Neural cell (in vitro differentiated cells): ENCODE measurements around the gene SLC4A7. TPM values are rescaled to one million over a fixed set of nuclear protein-coding genes. Genes with fewer than 3 reads are reported as not detected.

ENCODE experiments used
- H2AFZ ChIP-seq: fragments of 200-600, 300-800 bp; sonication (generic), shearing (Covaris generic); 2 replicates; pipeline ENCODE4 v1.6.0; 2014; ENCODE audit warnings: low read depth, mild to moderate bottlenecking, antibody characterized with exemption, low read length, moderate library complexity
- H3F3A ChIP-seq: fragments of 200-600 bp; shearing (Covaris generic); 2 replicates; pipeline ENCODE4 v1.6.1; 2016; ENCODE audit warnings: mild to moderate bottlenecking, moderate library complexity, mixed read lengths, antibody characterized with exemption, low read length; ENCODE audit not compliant: insufficient read depth, poor library complexity, severe bottlenecking
- H3K27ac ChIP-seq: fragments of 200-600, 300-800 bp; sonication (generic), shearing (Covaris generic); 2 replicates; pipeline ENCODE4 v1.5.1; 2014; ENCODE audit warnings: mild to moderate bottlenecking, low read length, moderate library complexity
- H3K27me3 ChIP-seq: fragments of 300-800, 200-600 bp; sonication (generic), shearing (Covaris generic); 2 replicates; pipeline ENCODE4 v1.6.0; 2014; ENCODE audit warnings: mild to moderate bottlenecking, low read depth, low read length, moderate library complexity; ENCODE audit not compliant: insufficient read depth
- H3K36me3 ChIP-seq: fragments of 300-800, 200-600 bp; sonication (generic), shearing (Covaris generic); 2 replicates; pipeline ENCODE4 v1.5.1; 2014; ENCODE audit warnings: mild to moderate bottlenecking, antibody characterized with exemption, low read length, moderate library complexity; ENCODE audit not compliant: insufficient read depth
- H3K4me2 ChIP-seq: fragments of 300-800, 200-600 bp; sonication (generic), shearing (Covaris generic); 2 replicates; pipeline ENCODE4 v1.6.0; 2014; ENCODE audit warnings: mild to moderate bottlenecking, low read length
- H3K4me3 ChIP-seq: fragments of 300-800, 200-600 bp; sonication (generic), shearing (Covaris generic); 2 replicates; pipeline ENCODE4 v1.5.1; 2014; ENCODE audit warnings: mild to moderate bottlenecking, low read length, moderate library complexity
- H3K79me2 ChIP-seq: fragments of 200-600 bp; shearing (Covaris generic); replicated peaks from 2 replicates; pipeline ENCODE4 v1.6.0; 2014; ENCODE audit warnings: mild to moderate bottlenecking, low read length, moderate library complexity; ENCODE audit not compliant: insufficient read depth
- H3K9ac ChIP-seq: fragments of 300-800, 200-600 bp; sonication (generic), shearing (Covaris generic); 2 replicates; pipeline ENCODE4 v1.6.1; 2016; ENCODE audit warnings: mild to moderate bottlenecking, low read length, mixed read lengths
- H3K9me2 ChIP-seq: fragments of 200-600 bp; shearing (Covaris generic); 2 replicates; pipeline ENCODE4 v1.6.1; 2016; ENCODE audit warnings: mild to moderate bottlenecking, low read length, mixed read lengths; ENCODE audit not compliant: insufficient read depth
- H3K9me3 ChIP-seq: fragments of 200-600, 300-800 bp; sonication (generic), shearing (Covaris generic); 2 replicates; pipeline ENCODE4 v1.6.1; 2016; ENCODE audit warnings: mild to moderate bottlenecking, mixed run types, low read length, moderate library complexity, mixed read lengths
- H4K20me1 ChIP-seq: fragments of 200-600 bp; shearing (Covaris generic); 2 replicates; pipeline ENCODE4 v1.6.1; 2016; ENCODE audit warnings: mild to moderate bottlenecking, mixed run types; ENCODE audit not compliant: insufficient read depth
- CTCF ChIP-seq: fragments of 450-650 bp; IDR thresholded peaks from 2 replicates; pipeline ENCODE4 v1.5.1; 2014; ENCODE audit warnings: antibody characterized with exemption, mild to moderate bottlenecking, moderate library complexity; ENCODE audit not compliant: poor library complexity, severe bottlenecking
- EP300 ChIP-seq: fragments of 450-650 bp; conservative IDR thresholded peaks from 2 replicates; pipeline ENCODE4 v1.6.1; 2014; ENCODE audit warnings: antibody characterized with exemption, mild to moderate bottlenecking, moderate library complexity; ENCODE audit not compliant: poor library complexity, severe bottlenecking
- EZH2 ChIP-seq: fragments of 200-600, 300-800 bp; shearing (Covaris generic), sonication (generic); IDR thresholded peaks from 2 replicates; pipeline ENCODE4 v1.6.1; 2014; ENCODE audit warnings: antibody characterized with exemption, low read length, borderline replicate concordance, mild to moderate bottlenecking; ENCODE audit not compliant: insufficient read depth, poor library complexity, severe bottlenecking
- MXI1 ChIP-seq: fragments of 450-650 bp; conservative IDR thresholded peaks from 2 replicates; pipeline ENCODE4 v1.6.1; 2014; ENCODE audit warnings: antibody characterized with exemption, mild to moderate bottlenecking; ENCODE audit not compliant: poor library complexity, severe bottlenecking
- POLR2AphosphoS5 ChIP-seq: IDR thresholded peaks from 2 replicates; pipeline ENCODE4 v1.6.1; 2012
- RAD21 ChIP-seq: fragments of 450-650 bp; conservative IDR thresholded peaks from 2 replicates; pipeline ENCODE4 v1.6.1; 2014; ENCODE audit warnings: antibody characterized with exemption, mild to moderate bottlenecking, moderate library complexity
- REST ChIP-seq: IDR thresholded peaks from 2 replicates; pipeline ENCODE4 v1.6.1; 2012; ENCODE audit warnings: borderline replicate concordance
- SMC3 ChIP-seq: fragments of 450-650 bp; conservative IDR thresholded peaks from 2 replicates; pipeline ENCODE4 v1.6.1; 2014; ENCODE audit warnings: antibody characterized with exemption, mild to moderate bottlenecking, moderate library complexity; ENCODE audit not compliant: poor library complexity
- TAF1 ChIP-seq: IDR thresholded peaks from 2 replicates; pipeline ENCODE4 v1.6.1; 2012; ENCODE audit warnings: low read depth
- polyA plus RNA-seq: library from polyadenylated mRNA; depleted of rRNA; stranded (reverse); fragments of >200 nt; gene quantifications from 2 replicates; pipeline ENCODE4 v1.2.3, GENCODE V29; 2014

SLC4A7 gene
- polyA plus RNA-seq, 1 donor from 2014 or later: 96.9 TPM

GRCh38 chr3:27454914-27455313 is 29.3 kb downstream of the SLC4A7 start:
- no peaks in the 10 kb centered on the region for H3F3A ChIP-seq
- H3K9me2 ChIP-seq: no peaks in the 10 kb centered on the region
- no peaks in the 10 kb centered on the region for H4K20me1 ChIP-seq
- no peak overlapping the region for H3K4me3 ChIP-seq
- no peak overlapping the region for H3K4me2 ChIP-seq
- H3K9me3 ChIP-seq: no peaks in the 10 kb centered on the region
- H3K27ac ChIP-seq: no peak overlapping the region
- no peak overlapping the region for H3K9ac ChIP-seq
- H3K79me2 ChIP-seq: peaks cover 52% of the 10 kb centered on the region
- H3K36me3 ChIP-seq: peaks cover 5% of the 10 kb centered on the region
- TF ChIP-seq CTCF (no peak), RAD21 (no peak), SMC3 (no peak), EZH2 (no peak), REST (no peak), TAF1 (no peak), EP300 (no peak), POLR2AphosphoS5 (no peak), MXI1 (no peak)
- no peak overlapping the region for H2AFZ ChIP-seq
- no peaks in the 10 kb centered on the region for H3K27me3 ChIP-seq

DNA sequence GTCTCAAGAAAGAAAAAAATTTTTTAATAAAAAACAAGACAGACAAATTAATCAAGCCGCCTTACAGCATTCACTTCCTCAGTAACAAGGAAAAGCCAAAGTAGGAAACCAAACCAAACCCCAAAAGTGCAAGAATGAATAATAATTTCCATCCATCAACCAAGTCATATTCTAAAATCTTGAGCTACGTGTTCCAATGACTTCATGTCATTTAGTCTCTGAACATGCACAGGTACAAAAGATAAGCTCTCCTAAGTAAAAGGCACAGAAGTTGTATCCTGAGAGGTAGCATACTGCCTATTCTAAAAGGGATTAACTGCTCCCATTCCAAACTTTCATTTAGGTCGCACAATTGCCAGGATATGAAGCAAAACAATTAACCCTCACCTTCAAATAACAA is 29.7 kb downstream of the SLC4A7 start:
- H2AFZ ChIP-seq: no peak overlapping the region
- H3K9me2 ChIP-seq: no peaks in the 10 kb centered on the region

More for the DNA sequence above, 29.7 kb downstream of the SLC4A7 start:
- Histone ChIP-seq H3K79me2 (peaks cover 48% of the 10 kb centered on the region), H3F3A (no peaks in the 10 kb centered on the region), H3K4me3 (no peak overlapping the region), H3K9ac (no peak overlapping the region), H3K9me3 (no peaks in the 10 kb centered on the region), H3K36me3 (peaks cover 5% of the 10 kb centered on the region), H4K20me1 (no peaks in the 10 kb centered on the region), H3K27ac (no peak overlapping the region), H3K4me2 (no peak overlapping the region), H3K27me3 (no peaks in the 10 kb centered on the region)
- TF ChIP-seq RAD21 (no peak), SMC3 (no peak), EZH2 (no peak), POLR2AphosphoS5 (no peak), EP300 (no peak)
